Measurements from ENCODE around the gene PPWD1.
"Not testable (repeated sequence)": the region's sequence is repeated elsewhere in the genome, so short reads cannot be mapped to it uniquely, and the experiment has no call there.

The PPWD1 gene

GRCh38 chr5:65562731-65563701 is at the start of gene PPWD1, which contains the start of gene CENPK:
Gene PPWD1, plus strand, starts transcription at chr5:65563296. Its CDS starts 15 bp downstream, at chr5:65563311.
Gene CENPK, minus strand, starts transcription at chr5:65563168. Its CDS starts 8,261 bp downstream, at chr5:65554907.
- peak; percentile 97 for DNase-seq

- DNase-seq: no peak
Measured at GRCh38 chr5:65525726-65526125, 37.4 kb upstream of the PPWD1 start.

GRCh38 chr5:65530904-65531303 is 32.2 kb upstream of the PPWD1 start:
- no peak for DNase-seq

GRCh38 chr5:65535529-65535987 is 27.5 kb upstream of the PPWD1 start:
- no peak for DNase-seq

- DNase-seq: no peak
Measured at GRCh38 chr5:65539827-65540226, 23.3 kb upstream of the PPWD1 start.

GRCh38 chr5:65544473-65544872 is 18.6 kb upstream of the PPWD1 start:
- no peak for DNase-seq

GRCh38 chr5:65546141-65546540 is 17.0 kb upstream of the PPWD1 start:
- DNase-seq: no peak

- no peak for DNase-seq
Measured at GRCh38 chr5:65548281-65548680, 14.8 kb upstream of the PPWD1 start.

GRCh38 chr5:65553941-65554340 is 9.2 kb upstream of the PPWD1 start:
- DNase-seq: no peak

GRCh38 chr5:65555287-65555686 is 7.8 kb upstream of the PPWD1 start:
- DNase-seq: no peak

- DNase-seq: no peak
Measured at GRCh38 chr5:65556181-65556580, 6.9 kb upstream of the PPWD1 start.

GRCh38 chr5:65556718-65557117 is 6.4 kb upstream of the PPWD1 start:
- DNase-seq: no peak

- DNase-seq: no peak
Measured at GRCh38 chr5:65563777-65564176, 681 bp downstream of the PPWD1 start.

GRCh38 chr5:65566505-65566904 is 3.4 kb downstream of the PPWD1 start:
- DNase-seq: no peak

- DNase-seq: no peak
Measured at GRCh38 chr5:65570598-65571226, 7.6 kb downstream of the PPWD1 start.

- no peak for DNase-seq
Measured at GRCh38 chr5:65577141-65577540, 14.0 kb downstream of the PPWD1 start.

- no peak for DNase-seq
Measured at GRCh38 chr5:65588694-65589093, 25.6 kb downstream of the PPWD1 start.

GRCh38 chr5:65601761-65602160 is 38.7 kb downstream of the PPWD1 start:
- DNase-seq: not testable (repeated sequence)

- DNase-seq: no peak
Measured at GRCh38 chr5:65611524-65611923, 48.4 kb downstream of the PPWD1 start.

GRCh38 chr5:65612298-65612907 is 49.3 kb downstream of the PPWD1 start:
- DNase-seq: no peak

- DNase-seq: no peak
Measured at GRCh38 chr5:65620021-65620420, 56.9 kb downstream of the PPWD1 start.

- DNase-seq: not testable (repeated sequence)
Measured at GRCh38 chr5:65621961-65622360, 58.9 kb downstream of the PPWD1 start.

GRCh38 chr5:65623482-65623881 is 60.4 kb downstream of the PPWD1 start:
- no peak for DNase-seq
